Activated T-helper 1 cell treated with anti-CD3 and anti-CD28 coated beads, Interleukin-12 subunit alpha, Interleukin-12 subunit beta, Interleukin-2, Interleukin-4 antibody, amounts not matched to agents 30 ng/mL and 10 ng/mL and 1 ng/mL, durations not matched to agents 14 hours and 24 hours and 36 hours (primary cell): ENCODE measurements around the gene CCDC15. TPM values are rescaled to one million over a fixed set of nuclear protein-coding genes. Genes with fewer than 3 reads are reported as not detected.
"Not testable (repeated sequence)": the region's sequence is repeated elsewhere in the genome, so short reads cannot be mapped to it uniquely, and the experiment has no call there.

Experiments
- DNase-seq: peaks from one replicate; pipeline ENCODE4 v3.0.0; 2021; ENCODE audit warnings: low spot score
- H3K27ac Mint-ChIP-seq: one replicate; pipeline ENCODE4 v1.8.0; 2021; ENCODE audit warnings: mild to moderate bottlenecking, mixed read lengths
- H3K27me3 Mint-ChIP-seq: one replicate; pipeline ENCODE4 v1.8.0; 2022; ENCODE audit warnings: mild to moderate bottlenecking, moderate library complexity, mixed read lengths; ENCODE audit not compliant: insufficient read depth
- H3K36me3 Mint-ChIP-seq: one replicate; pipeline ENCODE4 v1.8.0; 2021; ENCODE audit warnings: low read depth, mixed read lengths
- H3K4me1 Mint-ChIP-seq: one replicate; pipeline ENCODE4 v1.8.0; 2021; ENCODE audit warnings: low read depth, mixed read lengths
- H3K4me3 Mint-ChIP-seq: one replicate; pipeline ENCODE4 v1.8.0; 2021; ENCODE audit warnings: mild to moderate bottlenecking, moderate library complexity, mixed read lengths
- H3K9me3 Mint-ChIP-seq: one replicate; pipeline ENCODE4 v1.8.0; 2021; ENCODE audit warnings: mixed read lengths
- intact Hi-C: fragments of 100-400 bp; cut with micrococcal nuclease; formaldehyde crosslinking; loops from one replicate; pipeline ENCODE4 v1.15.1; 2024
- total RNA-seq: library from RNA; stranded (reverse); gene quantifications from 2 replicates; pipeline ENCODE4 v1.2.3, GENCODE V29; 2022

The CCDC15 gene
- total RNA-seq, 1 donor from 2014 or later = 3.4 TPM

- intact Hi-C loops = no loop called here
- Mint-ChIP-seq H3K36me3 (no peaks in the 10 kb centered on the region), H3K27me3 (peaks cover 5% of the 10 kb centered on the region), H3K4me1 (peaks cover 5% of the 10 kb centered on the region), H3K4me3 (no peak overlapping the region), H3K27ac (no peak overlapping the region), H3K9me3 (no peaks in the 10 kb centered on the region)
- DNase-seq = no peak
Observed at GRCh38 chr11:125053167-125053566, 99.2 kb downstream of the CCDC15 start.

GRCh38 chr11:125055107-125055715 is 101.2 kb downstream of the CCDC15 start:
- Mint-ChIP-seq H3K36me3 (no peaks in the 10 kb centered on the region), H3K27me3 (peaks cover 13% of the 10 kb centered on the region), H3K27ac (no peak overlapping the region), H3K4me3 (no peak overlapping the region), H3K9me3 (no peaks in the 10 kb centered on the region), H3K4me1 (peaks cover 5% of the 10 kb centered on the region)
- no peak for DNase-seq
- intact Hi-C loops = no loop called here

- H3K36me3 Mint-ChIP-seq, H3K4me3 Mint-ChIP-seq, intact Hi-C loops, H3K4me1 Mint-ChIP-seq, H3K9me3 Mint-ChIP-seq, H3K27ac Mint-ChIP-seq, DNase-seq: not testable (repeated sequence)
- peaks cover 17% of the 10 kb centered on the region for H3K27me3 Mint-ChIP-seq
Observed at GRCh38 chr11:125056111-125056510, 102.1 kb downstream of the CCDC15 start.

- Mint-ChIP-seq H3K4me1 (peaks cover 8% of the 10 kb centered on the region), H3K4me3 (no peak overlapping the region), H3K27ac (no peak overlapping the region), H3K9me3 (no peaks in the 10 kb centered on the region), H3K36me3 (no peaks in the 10 kb centered on the region), H3K27me3 (peaks cover 19% of the 10 kb centered on the region)
- intact Hi-C loops = no loop called here
- no peak for DNase-seq
Observed at GRCh38 chr11:125056931-125057692, 103.1 kb downstream of the CCDC15 start.

- intact Hi-C loops = no loop called here
Observed at GRCh38 chr11:125057693-125058016, 103.7 kb downstream of the CCDC15 start.

GRCh38 chr11:125061281-125061680 is 107.3 kb downstream of the CCDC15 start:
- Mint-ChIP-seq H3K9me3 (no peaks in the 10 kb centered on the region), H3K4me1 (peaks cover 10% of the 10 kb centered on the region), H3K4me3 (no peak overlapping the region), H3K27me3 (peaks cover 44% of the 10 kb centered on the region), H3K36me3 (no peaks in the 10 kb centered on the region), H3K27ac (no peak overlapping the region)
- intact Hi-C loops = no loop called here
- no peak for DNase-seq

More at GRCh38 chr11:125057693-125058016, 103.7 kb downstream of the CCDC15 start:
- no peak for DNase-seq
- no peaks in the 10 kb centered on the region for H3K36me3 Mint-ChIP-seq
- H3K27ac Mint-ChIP-seq = no peak overlapping the region
- no peak overlapping the region for H3K4me3 Mint-ChIP-seq
- H3K4me1 Mint-ChIP-seq = peaks cover 10% of the 10 kb centered on the region
- peaks cover 23% of the 10 kb centered on the region for H3K27me3 Mint-ChIP-seq
- H3K9me3 Mint-ChIP-seq = no peaks in the 10 kb centered on the region

GRCh38 chr11:125062218-125062930 is 108.4 kb downstream of the CCDC15 start:
- peaks cover 10% of the 10 kb centered on the region for H3K4me1 Mint-ChIP-seq
- no peak for DNase-seq
- intact Hi-C loops = loop anchor here (2.0 kb wide), 2 partner anchors 78 to 108 kb away; partner anchors contain the start of gene CCDC15
- no peaks in the 10 kb centered on the region for H3K9me3 Mint-ChIP-seq
- no peak overlapping the region for H3K27ac Mint-ChIP-seq
- no peaks in the 10 kb centered on the region for H3K36me3 Mint-ChIP-seq
- H3K27me3 Mint-ChIP-seq = peaks cover 44% of the 10 kb centered on the region
- peak overlapping the region; percentile 80 for H3K4me3 Mint-ChIP-seq

GRCh38 chr11:125062931-125063428 is 109.0 kb downstream of the CCDC15 start, which contains the start of gene SLC37A2:
Gene SLC37A2, plus strand, starts transcription at chr11:125063305. Its CDS starts 63 bp downstream, at chr11:125063368.
- Mint-ChIP-seq H3K27me3 (peaks cover 44% of the 10 kb centered on the region), H3K27ac (no peak within 1 kb of the TSS), H3K4me1 (peaks cover 10% of the 10 kb centered on the region), H3K36me3 (no peaks in the 10 kb centered on the region), H3K9me3 (no peaks in the 10 kb centered on the region), H3K4me3 (peak within 1 kb of the TSS; percentile 80)
- intact Hi-C loops = loop anchor here (1.0 to 2.0 kb wide), 3 partner anchors 48 to 108 kb away; partner anchors contain the start of genes CCDC15 and TMEM218
- DNase-seq = peak; percentile 40

GRCh38 chr11:125063429-125064043 is 109.5 kb downstream of the CCDC15 start:
- no peaks in the 10 kb centered on the region for H3K9me3 Mint-ChIP-seq
- no peak overlapping the region for H3K27ac Mint-ChIP-seq
- H3K36me3 Mint-ChIP-seq = no peaks in the 10 kb centered on the region
- peaks cover 10% of the 10 kb centered on the region for H3K4me1 Mint-ChIP-seq
- intact Hi-C loops = loop anchor here (1.0 to 2.0 kb wide), 3 partner anchors 48 to 109 kb away; partner anchors contain the start of genes CCDC15 and TMEM218
- peak overlapping the region; percentile 26 for H3K4me3 Mint-ChIP-seq
- peaks cover 42% of the 10 kb centered on the region for H3K27me3 Mint-ChIP-seq
- DNase-seq = no peak

- Mint-ChIP-seq H3K27ac (no peak overlapping the region), H3K36me3 (no peaks in the 10 kb centered on the region), H3K27me3 (peaks cover 42% of the 10 kb centered on the region), H3K9me3 (no peaks in the 10 kb centered on the region), H3K4me3 (no peak overlapping the region), H3K4me1 (peaks cover 10% of the 10 kb centered on the region)
- DNase-seq = no peak
- intact Hi-C loops = no loop called here
Observed at GRCh38 chr11:125064070-125064469, 110.1 kb downstream of the CCDC15 start.

GRCh38 chr11:125068368-125068767 is 114.4 kb downstream of the CCDC15 start:
- Mint-ChIP-seq H3K36me3 (no peaks in the 10 kb centered on the region), H3K27me3 (peaks cover 27% of the 10 kb centered on the region), H3K4me3 (no peak overlapping the region), H3K27ac (no peak overlapping the region), H3K4me1 (peaks cover 15% of the 10 kb centered on the region), H3K9me3 (no peaks in the 10 kb centered on the region)
- DNase-seq = no peak
- intact Hi-C loops = no loop called here

- intact Hi-C loops = no loop called here
- Mint-ChIP-seq H3K27ac (no peak overlapping the region), H3K36me3 (no peaks in the 10 kb centered on the region), H3K27me3 (peaks cover 25% of the 10 kb centered on the region), H3K4me3 (no peak overlapping the region), H3K9me3 (no peaks in the 10 kb centered on the region), H3K4me1 (peaks cover 15% of the 10 kb centered on the region)
- DNase-seq = no peak
Observed at GRCh38 chr11:125069008-125069407, 115.0 kb downstream of the CCDC15 start.
